Stimulated activated naive CD8-positive, alpha-beta T cell treated with anti-CD3 and anti-CD28 coated beads, Interleukin-15, amount 100 ng/mL, for 72 hours (primary cell): ENCODE results near the gene NCK2.
"Not testable (repeated sequence)": the region's sequence is repeated elsewhere in the genome, so short reads cannot be mapped to it uniquely, and the experiment has no call there.

Experiments used
- ATAC-seq: fragments of 150-1000 bp; cut with Tn5 transposase; 2 replicates; pipeline ENCODE4 v1.10.0; 2021; ENCODE audit warnings: mild to moderate bottlenecking, moderate library complexity
- DNase-seq, 2 donors: peaks; one replicate each; pipeline ENCODE4 v3.0.0; 2021 to 2022
- H3K27ac Mint-ChIP-seq, 2 donors: one replicate each; pipeline ENCODE4 v1.8.0; 2022; ENCODE audit warnings: mild to moderate bottlenecking in 2 of 2, mixed read lengths in 2 of 2, moderate library complexity in 2 of 2
- H3K27me3 Mint-ChIP-seq: one replicate; pipeline ENCODE4 v1.8.0; 2022; ENCODE audit warnings: mixed read lengths
- H3K4me1 Mint-ChIP-seq: one replicate; pipeline ENCODE4 v1.8.0; 2022; ENCODE audit warnings: mild to moderate bottlenecking, mixed read lengths
- H3K4me3 Mint-ChIP-seq, 2 donors: one replicate each; pipeline ENCODE4 v1.8.0; 2022; ENCODE audit warnings: mild to moderate bottlenecking in 2 of 2, mixed read lengths in 2 of 2, moderate library complexity in 1 of 2
- H3K9me3 Mint-ChIP-seq, 2 donors: one replicate each; pipeline ENCODE4 v1.8.0; 2022; ENCODE audit warnings: mixed read lengths in 2 of 2

Gene NCK2

DNA sequence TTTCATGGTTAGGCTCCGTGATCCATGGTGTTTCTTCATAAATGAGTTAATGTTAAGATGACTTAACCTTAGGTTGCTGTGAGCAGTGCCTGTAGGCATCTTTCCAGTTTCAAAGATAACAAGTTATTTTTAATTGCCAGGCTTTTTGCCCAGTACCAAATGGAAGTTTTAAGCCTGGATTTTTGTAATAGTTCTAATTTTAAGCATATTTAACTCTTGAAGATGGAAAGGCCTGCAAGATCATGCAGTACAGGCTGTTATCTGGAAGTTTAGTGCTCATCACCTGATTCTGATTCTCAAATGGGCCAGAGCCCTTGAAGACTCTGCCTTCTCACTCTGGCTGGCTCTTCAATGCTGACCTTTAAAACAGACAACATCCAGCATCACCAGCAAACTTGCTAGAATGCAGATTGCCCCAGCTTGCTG is 141.3 kb downstream of the NCK2 start:
- Mint-ChIP-seq H3K27me3 (no peaks in the 10 kb centered on the region), H3K4me1 (peaks cover 91% of the 10 kb centered on the region), H3K27ac (peak overlapping the region in 1 of 2 donors; percentile 29), H3K9me3 (peaks cover 10 to 13% of the 10 kb centered on the region in 2 donors), H3K4me3 (peak overlapping the region; percentile 22 to 60)
- ATAC-seq (no peak), DNase-seq (no peak)

DNA sequence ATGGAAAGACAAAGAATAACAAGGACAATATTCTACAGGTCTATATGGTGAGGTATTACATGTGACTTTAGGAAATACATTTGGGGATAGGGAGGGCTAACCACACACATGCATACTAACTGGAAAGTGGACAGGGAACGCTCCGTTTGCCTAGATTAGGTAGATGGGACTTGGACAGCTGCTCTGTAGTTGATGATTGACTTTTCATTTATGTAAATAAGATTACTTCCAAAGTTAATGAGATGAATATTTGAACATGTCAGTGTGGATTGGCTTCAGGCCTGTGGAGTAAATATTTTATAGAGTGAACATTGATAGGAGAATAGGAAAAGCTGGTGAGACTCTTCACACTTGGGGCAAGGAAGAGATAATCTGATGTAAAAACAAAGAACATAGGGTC is 142.0 kb downstream of the NCK2 start:
- no peaks in the 10 kb centered on the region for H3K27me3 Mint-ChIP-seq
- no peak for ATAC-seq
- H3K9me3 Mint-ChIP-seq, result peaks cover 10 to 13% of the 10 kb centered on the region in 2 donors
- H3K4me1 Mint-ChIP-seq, result peaks cover 89% of the 10 kb centered on the region
- H3K27ac Mint-ChIP-seq, result peak overlapping the region; percentile 3 to 83
- H3K4me3 Mint-ChIP-seq, result peak overlapping the region in 1 of 2 donors; percentile 61
- no peak for DNase-seq

DNA sequence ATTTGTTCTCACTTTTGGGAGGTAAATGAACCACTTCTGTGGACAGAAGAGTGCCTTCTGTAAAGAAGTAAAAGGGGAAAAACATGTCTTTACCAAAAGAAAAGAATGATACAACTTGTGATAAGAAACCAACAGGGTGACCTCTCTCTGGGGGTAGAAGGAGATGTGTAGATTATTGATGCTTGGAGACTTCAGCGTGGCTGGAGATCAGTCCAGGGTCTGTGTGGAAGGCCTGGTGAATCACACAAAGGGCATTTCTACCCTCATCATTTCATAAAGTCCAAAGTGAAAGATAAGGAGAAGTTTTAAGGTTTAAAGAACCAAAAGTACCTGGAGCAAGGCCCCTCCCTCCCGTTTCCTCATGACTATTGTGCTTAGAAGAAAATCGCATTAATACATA is 142.5 kb downstream of the NCK2 start:
- Mint-ChIP-seq H3K27ac (peak overlapping the region; percentile 2 to 83), H3K9me3 (peaks cover 10 to 13% of the 10 kb centered on the region in 2 donors), H3K27me3 (no peaks in the 10 kb centered on the region), H3K4me1 (peaks cover 83% of the 10 kb centered on the region), H3K4me3 (peak overlapping the region in 1 of 2 donors; percentile 61)
- ATAC-seq (peak; percentile 65), DNase-seq (no peak)

DNA sequence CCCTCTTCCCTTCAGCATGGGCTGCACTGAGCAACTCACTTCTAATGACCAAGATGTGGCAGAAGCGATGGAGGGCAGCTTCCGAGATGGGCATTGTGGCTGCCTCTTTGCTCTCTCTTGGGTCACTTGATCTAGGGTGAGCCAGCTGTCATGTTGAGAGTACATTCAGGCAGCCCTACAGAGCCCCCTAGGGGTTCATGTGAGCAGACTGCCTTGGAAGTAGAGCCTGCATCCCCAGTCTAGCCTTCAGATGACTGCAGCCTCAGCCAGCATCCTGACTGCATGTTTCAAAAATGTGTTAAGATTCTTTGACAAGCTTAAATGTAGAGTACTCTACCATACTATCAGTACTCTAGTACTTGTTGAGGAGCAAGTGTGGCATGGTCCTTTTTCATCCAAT is 143.9 kb downstream of the NCK2 start:
- peaks cover 10 to 13% of the 10 kb centered on the region in 2 donors for H3K9me3 Mint-ChIP-seq
- ATAC-seq (peak; percentile 70), DNase-seq (peak in 1 of 2 donors; percentile 38)
- H3K4me3 Mint-ChIP-seq, result no peak overlapping the region
- H3K4me1 Mint-ChIP-seq, result peaks cover 77% of the 10 kb centered on the region
- H3K27ac Mint-ChIP-seq, result peak overlapping the region in 1 of 2 donors; percentile 9
- no peaks in the 10 kb centered on the region for H3K27me3 Mint-ChIP-seq

DNA sequence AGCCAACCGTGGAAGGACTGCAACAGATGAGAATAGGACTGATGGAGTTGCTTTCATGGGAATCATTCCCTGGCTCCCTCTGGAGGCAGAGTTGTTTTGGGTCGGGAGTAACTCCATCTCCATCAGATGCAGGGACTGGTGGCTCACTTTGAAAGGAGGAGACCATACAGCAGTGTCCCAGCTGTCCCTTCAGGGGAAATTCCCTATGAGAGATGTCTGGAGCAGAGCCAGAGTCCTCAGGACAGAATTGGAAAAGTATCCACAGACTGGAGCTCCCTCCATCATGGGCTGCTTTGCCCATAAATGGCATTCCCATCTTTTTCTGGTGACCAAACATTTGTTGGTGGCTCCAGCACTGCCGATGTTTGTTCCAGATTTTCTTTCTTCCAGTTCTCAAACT is 144.3 kb downstream of the NCK2 start:
- Mint-ChIP-seq H3K4me3 (no peak overlapping the region), H3K27me3 (no peaks in the 10 kb centered on the region), H3K4me1 (peaks cover 73% of the 10 kb centered on the region), H3K27ac (peak overlapping the region in 1 of 2 donors; percentile 9), H3K9me3 (peaks cover 10 to 13% of the 10 kb centered on the region in 2 donors)
- ATAC-seq (no peak), DNase-seq (no peak)

DNA sequence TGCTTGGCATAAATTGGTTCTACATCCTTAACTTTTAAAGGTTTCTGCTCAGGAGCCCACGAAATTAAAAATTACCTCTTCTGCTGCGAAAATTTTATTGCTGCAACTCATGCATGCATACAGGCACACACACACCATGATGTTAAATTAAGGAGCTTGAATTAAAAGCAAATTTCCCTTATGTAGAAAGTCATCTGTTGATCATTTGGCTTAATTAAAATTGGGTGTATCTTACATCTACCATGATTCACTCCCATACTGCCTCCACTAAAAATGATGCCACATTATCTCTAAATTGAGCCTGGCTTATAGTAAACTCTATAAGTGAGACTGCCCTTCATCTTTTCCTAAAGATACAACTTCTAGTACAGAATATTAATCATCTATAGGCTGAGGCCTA is 145.4 kb downstream of the NCK2 start:
- DNase-seq (no peak), ATAC-seq (no peak)
- Mint-ChIP-seq H3K9me3 (peaks cover 10 to 13% of the 10 kb centered on the region in 2 donors), H3K4me3 (no peak overlapping the region), H3K27me3 (no peaks in the 10 kb centered on the region), H3K4me1 (peaks cover 72% of the 10 kb centered on the region), H3K27ac (no peak overlapping the region)

DNA sequence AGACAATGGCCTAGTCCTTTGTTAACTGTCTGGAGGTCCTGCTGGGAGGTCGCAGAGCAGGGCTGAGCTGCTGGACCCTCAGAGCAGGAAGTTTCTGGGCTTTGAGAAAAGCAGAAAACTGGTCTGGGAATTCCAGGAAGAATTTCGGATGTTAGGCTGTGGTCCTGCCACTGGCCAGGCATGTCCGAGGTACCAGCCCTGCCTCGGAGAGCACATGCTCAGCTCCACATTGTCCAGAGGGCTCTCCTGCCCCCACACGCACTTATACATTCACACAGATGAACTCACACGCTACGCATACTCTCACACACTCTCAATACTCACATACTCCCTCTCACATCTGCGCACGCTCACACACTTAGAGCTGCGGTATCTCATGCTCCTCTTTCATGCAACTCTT is 146.1 kb downstream of the NCK2 start:
- DNase-seq, result no peak
- Mint-ChIP-seq H3K4me3 (no peak overlapping the region), H3K4me1 (peaks cover 75% of the 10 kb centered on the region), H3K27ac (peak overlapping the region; percentile 87 to 92), H3K27me3 (no peaks in the 10 kb centered on the region), H3K9me3 (peaks cover 10 to 13% of the 10 kb centered on the region in 2 donors)
- no peak for ATAC-seq

DNA sequence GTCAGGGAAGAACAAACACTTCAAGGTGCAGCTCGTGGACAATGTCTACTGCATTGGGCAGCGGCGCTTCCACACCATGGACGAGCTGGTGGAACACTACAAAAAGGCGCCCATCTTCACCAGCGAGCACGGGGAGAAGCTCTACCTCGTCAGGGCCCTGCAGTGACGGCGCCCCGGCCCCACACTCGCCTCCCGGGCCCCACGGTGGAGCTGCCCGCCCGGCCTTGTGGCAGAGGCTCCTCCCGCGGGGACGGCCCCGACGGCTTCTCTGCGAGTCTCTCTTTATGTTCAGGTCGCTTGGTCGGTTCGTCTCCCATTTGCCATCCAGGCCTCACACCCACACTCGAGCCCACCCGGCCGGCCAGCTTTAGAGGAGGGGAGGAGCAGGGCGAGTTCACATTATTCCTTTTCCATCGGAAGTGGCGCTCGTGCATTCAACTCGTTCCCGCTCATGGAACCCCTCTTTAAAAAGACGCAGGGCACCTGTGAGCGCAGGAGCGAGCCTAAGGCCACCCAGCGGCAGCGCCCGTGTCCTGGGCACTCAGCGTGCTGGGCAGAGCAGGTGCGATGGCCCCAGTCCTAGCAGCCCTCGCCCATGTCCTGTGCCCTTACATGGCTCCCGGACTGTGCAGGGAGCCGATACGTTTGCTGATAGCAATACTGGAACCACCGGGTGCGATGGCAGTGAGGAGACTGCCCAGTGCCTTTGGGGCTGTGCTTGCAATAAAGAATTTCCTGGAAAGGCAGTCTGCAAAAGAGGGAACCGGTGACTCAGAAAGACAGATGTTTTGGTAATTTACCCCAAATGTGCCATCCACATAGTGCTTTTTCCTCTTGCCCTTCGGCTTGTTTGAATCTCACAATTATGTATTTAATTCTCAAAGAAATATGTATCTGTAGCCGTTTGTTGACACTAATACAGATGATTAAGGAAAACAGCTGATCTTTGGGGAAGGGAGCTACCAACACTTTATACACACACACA is 148.6 kb downstream of the NCK2 start:
- peak overlapping the region in 1 of 2 donors; percentile 87 for H3K27ac Mint-ChIP-seq

DNA sequence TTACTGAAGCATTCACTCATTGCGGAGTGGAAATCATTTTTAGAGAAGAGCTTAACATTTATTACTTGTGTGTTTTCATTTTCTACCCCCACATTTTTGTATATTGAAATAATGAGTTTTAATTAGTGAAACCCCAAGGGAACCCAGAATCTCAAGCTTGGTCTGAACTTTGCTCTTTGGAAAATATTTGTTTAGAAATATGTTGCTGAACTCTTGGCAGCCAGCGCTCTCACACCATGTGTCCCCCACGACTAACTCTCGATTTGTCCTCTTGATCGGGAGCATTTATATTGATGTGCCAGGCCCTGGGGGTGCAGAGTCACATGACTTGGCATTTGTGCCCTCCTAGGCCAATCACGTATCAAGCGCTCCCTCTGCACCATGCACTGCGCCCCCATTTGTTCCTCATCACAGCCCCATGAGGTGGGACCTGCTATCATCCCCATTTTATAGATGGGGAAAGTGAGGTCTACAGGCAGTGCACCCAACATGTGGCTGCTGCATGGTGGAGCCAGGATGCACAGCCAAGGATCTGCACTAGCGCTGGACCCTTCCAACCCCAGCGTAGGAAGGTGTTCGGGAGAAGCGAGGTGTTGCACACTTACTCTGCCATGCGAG is 149.7 kb downstream of the NCK2 start:
- Mint-ChIP-seq H3K9me3 (peaks cover 16 to 26% of the 10 kb centered on the region in 2 donors), H3K27ac (peak overlapping the region; percentile 21 to 94), H3K4me1 (peaks cover 55% of the 10 kb centered on the region), H3K4me3 (no peak overlapping the region), H3K27me3 (no peaks in the 10 kb centered on the region)
- DNase-seq (no peak), ATAC-seq (peak; percentile 6)

More for the DNA sequence above, 148.6 kb downstream of the NCK2 start:
- Mint-ChIP-seq H3K9me3 (peaks cover 11 to 18% of the 10 kb centered on the region in 2 donors), H3K4me3 (no peak overlapping the region), H3K27me3 (no peaks in the 10 kb centered on the region), H3K4me1 (peaks cover 61% of the 10 kb centered on the region)
- ATAC-seq (peak; percentile 25), DNase-seq (no peak)

DNA sequence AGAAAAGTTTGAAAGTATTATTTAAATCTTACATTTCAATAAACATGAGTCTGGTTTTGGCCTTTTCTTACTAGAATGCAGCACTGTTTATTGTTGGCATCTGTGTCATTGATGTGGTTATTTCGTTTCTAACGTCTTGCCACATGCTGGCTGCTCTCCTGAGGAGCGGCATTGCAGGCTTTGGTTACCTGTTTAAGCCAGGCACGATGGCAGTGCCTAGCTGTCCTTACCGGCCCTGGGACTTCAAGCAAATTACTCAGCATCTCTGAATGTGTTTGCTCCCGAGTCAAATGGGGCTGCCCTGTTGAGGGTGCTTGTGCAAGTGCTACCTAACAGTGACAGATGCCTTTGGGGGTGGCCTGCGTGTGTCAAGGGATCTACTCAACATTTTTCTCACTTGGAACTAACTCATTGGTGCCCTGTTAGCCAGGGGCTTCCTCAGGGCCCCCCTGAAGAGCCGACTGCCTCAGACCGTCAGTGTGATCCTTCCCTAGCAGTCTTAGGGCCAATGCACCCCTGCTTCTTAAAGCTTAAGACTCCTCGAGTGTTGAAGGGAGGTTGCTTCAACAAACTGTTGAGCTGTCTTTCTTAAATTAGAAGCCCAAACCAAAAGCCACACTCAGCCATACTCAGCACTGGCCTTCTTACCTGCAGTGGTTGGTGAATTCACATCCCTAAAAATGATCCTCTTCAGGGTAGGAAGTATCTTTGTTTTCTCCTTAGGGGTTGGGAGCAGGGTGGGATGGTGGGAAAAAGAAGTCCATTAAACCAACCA is 151.5 kb downstream of the NCK2 start:
- Mint-ChIP-seq H3K4me3 (no peak overlapping the region), H3K27ac (peak overlapping the region in 1 of 2 donors; percentile 63), H3K9me3 (peaks cover 31 to 39% of the 10 kb centered on the region in 2 donors), H3K27me3 (no peaks in the 10 kb centered on the region), H3K4me1 (peaks cover 41% of the 10 kb centered on the region)
- ATAC-seq, result peak; percentile 57
- DNase-seq, result no peak

DNA sequence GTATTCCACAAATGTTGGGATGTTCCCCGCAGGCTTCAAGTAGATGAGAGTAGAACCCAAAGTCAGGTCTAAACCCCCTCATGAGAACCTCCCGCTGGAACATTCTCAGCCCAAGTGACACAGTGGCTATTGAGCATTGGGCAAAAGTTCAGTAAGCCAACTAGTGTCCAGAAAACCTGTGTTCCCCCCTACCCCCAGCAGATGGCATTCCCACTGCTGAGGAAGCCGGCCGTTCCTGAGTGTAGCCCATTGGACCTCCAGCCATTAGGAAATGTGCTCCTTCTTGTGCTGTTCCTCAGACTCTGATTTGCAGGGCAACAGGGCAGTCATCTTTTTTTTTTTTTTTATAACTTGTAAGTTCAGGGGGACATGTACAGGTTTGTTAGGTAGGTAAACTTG is 152.1 kb downstream of the NCK2 start:
- H3K27me3 Mint-ChIP-seq, result no peaks in the 10 kb centered on the region

DNA sequence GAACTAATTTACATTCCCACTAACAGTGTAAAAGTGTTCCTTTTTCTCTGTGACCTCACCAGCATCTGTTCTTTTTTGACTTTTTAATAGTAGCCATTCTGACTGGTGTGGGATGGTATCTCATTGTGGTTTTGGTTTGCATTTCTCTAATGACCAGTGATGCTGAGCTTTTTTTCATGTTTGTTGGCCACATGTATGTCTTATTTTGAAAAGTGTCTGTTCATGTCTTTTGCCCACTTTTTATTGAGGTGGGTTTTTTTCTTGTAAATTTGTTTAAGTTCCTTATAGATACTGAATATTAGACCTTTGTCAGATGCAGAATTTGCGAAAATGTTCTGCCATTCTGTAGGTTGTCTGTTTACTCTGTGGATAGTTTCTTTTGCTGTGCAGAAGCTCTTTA is 153.0 kb downstream of the NCK2 start:
- H3K27me3 Mint-ChIP-seq, DNase-seq, H3K4me3 Mint-ChIP-seq, ATAC-seq: not testable (repeated sequence)
- Mint-ChIP-seq H3K9me3 (peaks cover 36 to 44% of the 10 kb centered on the region in 2 donors), H3K4me1 (peaks cover 52% of the 10 kb centered on the region), H3K27ac (peak overlapping the region in 1 of 2 donors; percentile 59)

More for the DNA sequence above, 152.1 kb downstream of the NCK2 start:
- DNase-seq (no peak), ATAC-seq (no peak)
- Mint-ChIP-seq H3K9me3 (peaks cover 36 to 44% of the 10 kb centered on the region in 2 donors), H3K4me1 (peaks cover 45% of the 10 kb centered on the region), H3K27ac (peak overlapping the region in 1 of 2 donors; percentile 63), H3K4me3 (no peak overlapping the region)

DNA sequence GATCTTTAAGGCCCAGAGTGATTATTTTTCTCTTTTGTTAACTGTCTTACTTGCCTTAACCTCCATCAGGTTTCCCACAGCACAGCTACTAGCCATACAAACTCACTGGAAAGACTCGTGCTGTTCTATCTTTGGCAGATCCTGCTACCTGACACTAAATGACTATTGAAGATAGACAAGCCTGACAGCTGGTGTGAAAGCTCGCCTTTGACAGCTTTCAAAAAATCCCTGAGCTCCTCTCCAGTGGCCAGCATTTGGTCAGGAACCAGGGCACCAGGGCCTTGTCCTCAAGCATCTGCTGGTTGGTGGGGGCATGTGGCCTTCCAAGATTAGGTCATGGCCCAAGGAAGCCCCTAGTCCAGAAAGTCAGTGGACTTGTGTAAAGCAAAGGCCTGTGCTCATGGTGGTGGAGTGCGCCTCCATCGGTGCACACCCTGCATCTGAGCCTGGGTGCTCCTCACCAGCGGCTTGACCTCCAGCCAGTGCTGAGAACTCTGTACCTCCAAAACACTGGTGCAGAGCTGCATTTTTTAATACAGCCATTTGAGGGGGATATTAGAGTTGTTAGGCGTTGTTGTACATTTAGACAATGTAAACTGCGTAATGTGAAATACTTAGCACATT is 158.5 kb downstream of the NCK2 start:
- Mint-ChIP-seq H3K27ac (peak overlapping the region in 1 of 2 donors; percentile 59), H3K4me3 (no peak overlapping the region), H3K4me1 (peaks cover 55% of the 10 kb centered on the region), H3K9me3 (peaks cover 27 to 37% of the 10 kb centered on the region in 2 donors), H3K27me3 (no peaks in the 10 kb centered on the region)
- no peak for DNase-seq
- ATAC-seq, result no peak

DNA sequence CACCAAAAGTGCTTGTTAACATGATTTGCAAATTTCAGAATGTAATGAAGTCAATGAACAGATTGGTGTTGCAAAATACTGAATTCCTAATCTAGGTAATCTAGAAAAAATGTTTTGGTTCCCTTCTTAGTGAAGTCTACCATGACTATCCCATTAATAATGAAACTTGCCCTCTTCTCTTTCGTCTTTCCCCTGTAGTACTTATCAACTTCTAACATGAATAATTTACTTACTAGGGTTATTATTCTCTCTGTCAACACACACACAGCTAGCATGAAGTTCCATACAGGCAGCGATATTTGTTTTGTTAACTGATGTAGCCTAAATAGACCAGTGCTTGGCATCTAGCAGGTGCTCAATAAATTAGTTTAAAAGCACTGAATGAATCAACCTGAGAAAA is 160.2 kb downstream of the NCK2 start:
- Mint-ChIP-seq H3K27me3 (no peaks in the 10 kb centered on the region), H3K4me3 (no peak overlapping the region), H3K9me3 (peaks cover 17 to 20% of the 10 kb centered on the region in 2 donors), H3K4me1 (peaks cover 66% of the 10 kb centered on the region), H3K27ac (no peak overlapping the region)
- DNase-seq (no peak), ATAC-seq (peak; percentile 63)

DNA sequence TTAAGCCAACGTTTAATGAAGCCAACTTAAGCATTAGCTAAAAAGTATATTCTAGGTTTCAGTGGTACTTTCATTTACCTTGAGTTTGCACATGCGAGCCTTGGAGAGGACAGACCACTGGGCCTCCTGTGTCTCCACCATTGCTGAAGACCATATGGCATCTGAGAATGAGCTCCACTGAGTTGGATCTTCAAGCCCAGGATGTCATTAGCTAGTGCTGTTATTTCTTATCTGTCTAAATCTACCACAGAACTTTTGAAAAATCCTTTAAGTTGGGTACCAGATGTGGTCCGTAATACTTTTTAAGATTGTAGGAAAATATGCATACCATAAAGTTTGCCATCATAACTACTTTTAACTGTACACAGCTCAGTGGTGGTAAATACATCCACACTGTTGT is 161.8 kb downstream of the NCK2 start:
- ATAC-seq, result no peak
- Mint-ChIP-seq H3K4me1 (peaks cover 61% of the 10 kb centered on the region), H3K27ac (no peak overlapping the region)

More for the DNA sequence above, 161.8 kb downstream of the NCK2 start:
- Mint-ChIP-seq H3K4me3 (no peak overlapping the region), H3K27me3 (no peaks in the 10 kb centered on the region), H3K9me3 (peaks cover 5 to 9% of the 10 kb centered on the region in 2 donors)
- no peak for DNase-seq
